GM12864 (cell line): ENCODE data around the gene COL26A1.

ENCODE experiments used
- DNase-seq: peaks from one replicate; pipeline ENCODE4 v3.0.0-alpha.2; 2011; ENCODE audit warnings: low read depth
- H3K4me3 ChIP-seq: 2 replicates; pipeline ENCODE4 v1.5.1; 2011; ENCODE audit warnings: mild to moderate bottlenecking, low read depth, low read length, control low read depth
- CTCF ChIP-seq: IDR thresholded peaks from 2 replicates; pipeline ENCODE4 v1.5.1; 2011; ENCODE audit warnings: low read depth, mild to moderate bottlenecking, moderate library complexity, low read length, control low read depth, inconsistent platforms; ENCODE audit errors: missing control alignments

Gene COL26A1

DNA sequence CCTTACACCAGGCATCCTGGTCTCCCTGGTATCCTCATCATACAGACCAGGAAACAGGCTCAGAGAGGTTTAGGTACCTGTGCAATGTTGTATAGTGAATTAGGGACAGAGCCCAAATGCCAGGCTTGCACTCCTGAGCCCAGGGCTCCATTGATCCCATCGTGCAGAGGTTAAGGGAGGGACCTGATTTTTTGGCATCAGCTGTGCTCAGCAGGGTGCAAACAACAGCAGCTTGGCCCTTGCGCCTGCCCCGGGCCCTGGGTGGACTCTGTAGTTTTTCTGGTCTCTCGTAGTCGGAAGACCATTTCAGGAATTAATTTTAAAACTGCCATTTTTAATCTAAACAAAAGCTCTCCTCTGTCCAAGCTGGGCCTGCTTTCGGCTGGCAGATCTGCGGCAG, 79.2 kb downstream of the COL26A1 start:
- TF ChIP-seq CTCF = no peak
- H3K4me3 ChIP-seq = no peak overlapping the region
- no peak for DNase-seq

- TF ChIP-seq CTCF = no peak
- H3K4me3 ChIP-seq = no peak overlapping the region
- DNase-seq = no peak
Measured at GRCh38 chr7:101442426-101443070, 79.9 kb downstream of the COL26A1 start.

DNA sequence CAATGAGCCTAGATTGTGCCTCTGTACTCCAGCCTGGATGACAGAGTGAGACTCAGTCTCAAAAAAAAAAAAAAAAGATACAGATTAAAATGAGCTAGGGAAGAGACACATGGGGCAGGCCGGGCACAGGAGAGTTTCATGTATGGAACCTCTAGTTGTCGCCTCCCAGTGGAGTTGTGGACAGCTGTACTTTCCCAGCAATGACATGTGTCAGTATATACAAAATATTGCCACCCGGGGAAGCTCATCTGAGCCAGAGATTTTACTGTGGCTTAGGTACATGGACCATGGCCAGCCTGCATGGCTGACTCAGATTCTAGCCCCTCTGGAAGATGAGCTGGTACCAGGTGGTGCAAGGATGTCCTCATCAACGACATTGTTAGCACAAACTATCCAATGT, 87.4 kb downstream of the COL26A1 start:
- H3K4me3 ChIP-seq = no peak overlapping the region
- DNase-seq = no peak
- no peak for TF ChIP-seq CTCF

GRCh38 chr7:101453617-101454016, 90.9 kb downstream of the COL26A1 start:
- TF ChIP-seq CTCF = no peak
- no peak overlapping the region for H3K4me3 ChIP-seq
- no peak for DNase-seq

DNA sequence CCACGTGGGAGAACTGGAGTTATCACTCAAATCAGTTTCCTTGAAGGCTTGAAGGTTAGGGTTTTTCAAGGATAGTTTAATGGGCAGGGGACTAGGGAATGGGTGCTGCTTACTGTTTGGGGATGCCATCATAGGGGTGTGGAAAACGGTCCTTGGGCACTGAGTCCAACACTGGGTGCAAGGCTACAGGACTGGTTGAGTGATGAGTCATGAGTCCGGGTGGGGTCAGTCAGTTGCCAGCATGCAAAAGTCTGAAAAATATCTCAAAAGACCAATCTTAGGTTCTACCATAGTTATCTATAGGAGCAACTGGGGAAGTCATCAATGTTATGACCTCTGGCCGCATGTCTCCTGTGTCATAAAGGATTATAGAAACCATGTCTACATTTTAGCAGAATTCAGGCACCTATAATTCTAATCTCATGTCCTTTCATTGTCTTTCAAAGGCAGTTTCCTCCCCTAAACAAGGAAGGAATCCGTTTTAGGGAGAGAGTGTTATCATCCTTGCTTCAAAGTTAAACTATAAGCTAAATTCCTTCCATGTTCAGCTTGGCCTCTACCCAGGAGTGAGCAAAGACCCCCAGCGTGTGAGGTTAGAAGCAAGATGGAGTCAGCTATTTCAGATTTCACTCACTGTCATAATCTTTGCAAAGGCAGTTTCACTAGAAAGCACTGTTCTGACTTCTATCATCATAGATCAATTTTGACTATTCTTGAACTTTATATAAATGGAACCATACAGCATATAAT, 94.5 kb downstream of the COL26A1 start:
- no peak for DNase-seq
- H3K4me3 ChIP-seq = no peak overlapping the region
- TF ChIP-seq CTCF = no peak

DNA sequence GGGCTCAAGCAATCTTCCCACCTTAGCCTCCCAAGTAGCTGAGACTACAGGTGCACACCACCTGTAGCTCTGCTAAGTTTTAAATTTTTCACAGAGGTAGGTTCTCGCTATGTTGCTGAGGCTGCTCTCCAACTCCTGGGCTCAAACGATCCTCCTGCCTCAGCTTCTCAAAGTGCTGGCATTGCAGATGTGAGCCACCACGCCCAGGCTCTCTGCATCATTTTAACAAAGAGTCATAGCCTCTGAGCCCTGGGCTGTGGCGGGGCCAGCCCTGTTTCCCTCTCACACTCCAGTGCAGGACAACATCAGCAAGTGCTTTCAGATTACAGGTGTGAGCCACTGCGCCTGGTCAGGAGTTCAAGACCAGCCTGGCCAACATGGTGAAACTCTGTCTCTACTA, 102.5 kb downstream of the COL26A1 start:
- DNase-seq = no peak
- H3K4me3 ChIP-seq = no peak overlapping the region
- TF ChIP-seq CTCF = no peak
